Measurements from ENCODE around the gene ZFP30.
A peak's percentile ranks its signal among the peaks of the same experiment; 100 is the strongest.
"Not testable (repeated sequence)": the region's sequence is repeated elsewhere in the genome, so short reads cannot be mapped to it uniquely, and the experiment has no call there.

ZFP30 gene

GRCh38 chr19:37655301-37655688 lies at the start of gene ZFP30:
Gene ZFP30, minus strand, starts transcription at chr19:37655465. Its CDS starts 7,643 bp downstream, at chr19:37647822.
- DNase-seq (ENCODE audit: low read depth in 1 of 2, low spot score in 1 of 2): peak; percentile 60 to 65

GRCh38 chr19:37699057-37699456 lies 43.8 kb upstream of the ZFP30 start:
- no peak for DNase-seq (ENCODE audit: low read depth in 1 of 2, low spot score in 1 of 2)

DNA sequence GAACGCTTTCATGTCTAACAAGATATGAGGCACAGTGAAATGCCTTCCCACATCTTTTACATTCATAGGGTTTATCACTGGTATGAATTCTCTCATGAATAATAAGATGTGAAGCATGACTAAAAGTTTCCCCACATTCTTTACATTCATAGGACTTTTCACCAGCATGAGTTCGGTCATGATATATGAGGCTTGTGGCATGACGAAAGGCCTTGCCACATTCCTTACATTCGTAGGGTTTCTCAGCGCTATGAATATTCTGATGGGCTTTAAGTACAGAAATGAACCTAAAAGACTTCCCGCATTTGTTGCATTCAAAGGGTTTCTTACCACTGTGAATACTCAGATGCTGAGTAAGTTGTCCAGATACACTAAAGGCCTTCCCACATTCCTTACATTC lies 43.0 kb upstream of the ZFP30 start:
- DNase-seq (ENCODE audit: low read depth in 1 of 2, low spot score in 1 of 2): no peak

DNA sequence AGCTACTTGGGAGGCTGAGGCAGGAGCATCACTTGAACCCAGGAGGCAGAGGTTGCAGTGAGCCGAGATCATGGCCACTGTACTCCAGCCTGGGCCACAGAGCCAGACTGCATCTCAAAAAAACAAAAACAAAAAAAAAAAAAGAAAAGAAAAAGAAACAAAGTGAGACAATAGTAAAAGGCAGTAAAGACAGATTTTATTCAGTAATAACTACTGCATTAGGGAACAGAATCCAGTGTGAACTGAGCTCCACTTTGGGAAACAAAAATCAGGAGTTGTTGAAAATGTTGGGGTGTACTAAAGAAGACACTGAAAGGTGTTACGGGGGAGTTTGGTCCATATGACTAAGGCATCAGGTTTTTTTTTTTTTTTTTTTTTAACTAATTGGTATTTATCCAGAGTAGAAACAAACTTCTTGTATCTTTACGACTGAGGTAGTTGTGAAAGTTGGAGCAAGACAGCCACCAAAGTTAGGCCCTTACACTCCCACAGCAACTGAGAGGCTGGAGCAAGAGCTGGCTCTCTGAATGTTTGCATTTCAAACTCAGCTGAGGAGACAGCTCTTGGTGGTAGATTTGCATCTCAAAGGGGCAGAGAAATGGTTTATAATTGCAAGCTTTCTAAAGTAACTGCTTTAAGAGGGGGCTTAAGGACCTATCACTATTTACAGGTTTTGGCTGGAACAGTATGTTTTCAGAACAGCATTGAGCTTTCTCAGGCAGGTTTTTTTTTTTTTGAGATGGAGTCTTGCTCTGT lies 40.1 kb upstream of the ZFP30 start:
- no peak for DNase-seq (ENCODE audit: low read depth in 1 of 2, low spot score in 1 of 2)

- no peak for DNase-seq (ENCODE audit: low read depth in 1 of 2, low spot score in 1 of 2)
Measured at GRCh38 chr19:37692956-37693620, 37.8 kb upstream of the ZFP30 start.

GRCh38 chr19:37691881-37692504 lies 36.7 kb upstream of the ZFP30 start:
- peak; percentile 54 to 57 for DNase-seq (ENCODE audit: low read depth in 1 of 2, low spot score in 1 of 2)

DNA sequence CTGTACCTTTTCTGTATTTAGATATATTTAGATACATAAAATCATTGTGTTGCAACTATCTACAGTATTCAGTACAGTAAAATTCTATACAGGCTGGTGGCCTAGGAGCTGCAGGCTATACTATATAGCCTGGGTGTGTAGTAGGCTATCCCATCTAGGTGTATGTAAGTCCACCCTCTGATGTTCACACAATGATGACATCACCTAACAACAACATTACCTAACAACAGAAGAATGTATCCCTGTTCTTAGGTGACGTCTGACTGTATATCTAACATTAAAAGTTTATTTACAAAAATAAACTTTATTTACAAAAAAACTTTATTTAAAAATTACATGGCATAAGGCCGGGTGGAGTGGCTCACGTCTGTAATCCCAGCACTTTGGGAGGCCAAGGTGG lies 28.3 kb upstream of the ZFP30 start:
- no peak for DNase-seq (ENCODE audit: low read depth in 1 of 2, low spot score in 1 of 2)

DNA sequence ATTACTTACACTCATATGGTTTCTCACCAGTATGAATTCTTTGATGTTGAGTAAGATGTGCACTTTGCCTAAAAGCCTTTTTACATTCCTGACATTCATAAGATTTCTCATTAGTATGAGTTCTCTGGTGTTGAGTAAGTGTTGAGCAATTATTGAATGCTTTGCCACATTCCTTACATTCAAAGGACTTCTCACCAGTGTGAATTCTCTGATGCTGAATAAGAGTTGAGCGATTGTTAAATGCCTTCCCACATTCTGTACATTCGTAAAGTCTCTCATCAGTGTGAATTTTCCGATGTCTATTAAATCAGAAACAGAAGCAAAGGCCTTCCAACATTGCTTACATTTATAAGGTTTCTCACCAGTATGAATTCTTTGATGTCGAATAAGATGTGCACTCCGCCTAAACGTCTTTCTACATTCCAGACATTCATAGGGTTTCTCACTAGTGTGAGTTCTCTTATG lies 14.2 kb upstream of the ZFP30 start:
- no peak for DNase-seq (ENCODE audit: low read depth in 1 of 2, low spot score in 1 of 2)

DNA sequence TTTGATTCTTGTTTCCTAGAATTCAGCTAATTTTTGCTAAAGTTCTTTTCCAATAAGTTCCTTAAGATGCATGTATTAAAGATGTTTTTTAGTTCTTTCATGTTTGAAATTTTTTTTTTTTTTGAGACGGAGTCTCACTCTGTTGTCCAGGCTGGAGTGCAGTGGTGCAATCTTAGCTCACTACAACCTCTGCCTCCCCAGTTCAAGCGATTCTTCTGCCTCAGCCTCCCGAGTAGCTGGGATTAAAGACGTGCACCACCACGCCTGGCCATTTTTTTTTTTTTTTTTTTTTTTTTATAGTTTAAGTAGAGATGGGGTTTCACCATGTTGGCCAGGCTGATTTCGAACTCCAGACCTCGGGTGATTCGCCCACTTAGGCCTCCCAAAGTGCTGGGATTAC lies 1.9 kb upstream of the ZFP30 start:
- DNase-seq (ENCODE audit: low read depth in 1 of 2, low spot score in 1 of 2): not testable (repeated sequence)

- DNase-seq (ENCODE audit: low read depth in 1 of 2, low spot score in 1 of 2): peak; percentile 61 to 67
Measured at GRCh38 chr19:37655689-37656371, 565 bp upstream of the ZFP30 start.

GRCh38 chr19:37654629-37655300 lies 500 bp downstream of the ZFP30 start:
- peak in 1 of 2 donors; percentile 4 for DNase-seq (ENCODE audit: low read depth in 1 of 2, low spot score in 1 of 2)

GRCh38 chr19:37654118-37654517 lies 1.1 kb downstream of the ZFP30 start:
- DNase-seq (ENCODE audit: low read depth in 1 of 2, low spot score in 1 of 2): no peak

- DNase-seq (ENCODE audit: low read depth in 1 of 2, low spot score in 1 of 2): no peak
Measured at GRCh38 chr19:37635076-37636056, 19.9 kb downstream of the ZFP30 start.

- DNase-seq (ENCODE audit: low read depth in 1 of 2, low spot score in 1 of 2): peak; percentile 30 to 35
Measured at GRCh38 chr19:37594982-37595382, 60.3 kb downstream of the ZFP30 start.

- DNase-seq (ENCODE audit: low read depth in 1 of 2, low spot score in 1 of 2): peak; percentile 84 to 86
Measured at GRCh38 chr19:37594304-37594981, 60.8 kb downstream of the ZFP30 start, which contains the start of the genes ZNF540 and ZNF571. Gene ZNF540, plus strand, starts transcription at chr19:37594876. Its CDS starts 3,572 bp downstream, at chr19:37598448. Gene ZNF571, minus strand, starts transcription at chr19:37594792. Its CDS starts 8,116 bp downstream, at chr19:37586676.

DNA sequence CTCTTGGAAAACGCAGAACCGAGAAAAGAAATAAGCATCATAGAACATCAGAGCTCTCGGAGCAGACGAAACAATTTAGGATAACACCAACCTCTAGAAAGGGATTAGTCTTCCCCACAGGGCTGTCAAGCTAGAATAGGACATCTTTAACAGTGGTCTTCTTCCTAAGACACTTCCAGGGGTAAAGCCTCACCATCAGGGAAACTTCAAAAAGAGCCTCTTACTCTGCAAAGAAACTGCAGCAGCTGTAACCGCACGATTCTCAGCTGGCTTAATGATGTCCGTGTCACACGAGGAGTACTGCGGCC lies 61.3 kb downstream of the ZFP30 start:
- no peak for DNase-seq (ENCODE audit: low read depth in 1 of 2, low spot score in 1 of 2)

DNA sequence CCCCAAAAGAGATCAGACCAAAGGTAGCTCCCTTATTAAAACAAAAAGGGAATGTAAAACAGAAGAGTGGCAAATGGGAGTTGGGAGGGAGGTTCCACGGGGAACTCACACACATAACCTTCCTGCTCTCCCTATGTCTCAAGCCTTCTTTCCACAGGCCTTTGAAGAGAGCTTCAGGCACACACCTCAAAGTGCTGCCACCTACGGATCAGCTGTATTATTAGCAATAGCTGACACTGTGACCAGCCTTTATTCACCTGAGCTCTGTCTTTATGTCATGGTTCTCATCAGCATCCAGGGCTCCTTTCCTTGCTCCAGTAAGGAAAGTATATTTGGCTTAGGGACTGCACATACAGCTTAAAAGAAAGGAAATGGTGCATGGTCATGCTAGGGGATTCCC lies 71.9 kb downstream of the ZFP30 start:
- DNase-seq (ENCODE audit: low read depth in 1 of 2, low spot score in 1 of 2): no peak

- DNase-seq (ENCODE audit: low read depth in 1 of 2, low spot score in 1 of 2): no peak
Measured at GRCh38 chr19:37572203-37572602, 83.1 kb downstream of the ZFP30 start.

DNA sequence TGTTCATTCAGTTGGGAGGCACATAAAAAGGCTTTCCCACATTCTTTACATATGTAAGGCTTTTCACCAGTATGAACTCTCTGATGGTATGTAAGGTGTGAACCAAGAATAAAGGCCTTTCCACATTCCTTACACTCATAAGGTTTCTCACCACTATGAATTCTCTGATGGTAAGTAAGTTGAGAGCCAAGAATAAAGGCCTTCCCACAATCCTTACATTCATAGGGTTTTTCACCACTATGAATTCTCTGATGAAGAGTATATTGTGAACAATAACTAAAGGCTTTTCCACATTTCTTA lies 89.9 kb downstream of the ZFP30 start:
- DNase-seq (ENCODE audit: low read depth in 1 of 2, low spot score in 1 of 2): no peak
